ENCODE measurements around the gene SLC18A2.

The SLC18A2 gene

GRCh38 chr10:117316701-117317100 is 75.8 kb downstream of the SLC18A2 start:
- no peak for DNase-seq
- no peak overlapping the region for H3K14ac ChIP-seq (ENCODE audit: low read length in 2 of 2)
- no peak overlapping the region for H2BK12ac ChIP-seq (ENCODE audit: low read length in 2 of 2)
- no peak overlapping the region for H4K8ac ChIP-seq (ENCODE audit: low read length)
- H3K27ac ChIP-seq (ENCODE audit: low read length, poor library complexity, severe bottlenecking): no peak overlapping the region
- no peak overlapping the region for H3K4me3 ChIP-seq (ENCODE audit: insufficient read depth in 1 of 2, low read depth in 1 of 2, low read length in 2 of 2)
- no peak overlapping the region for H3K9ac ChIP-seq (ENCODE audit: low read length)
- H2BK5ac ChIP-seq (ENCODE audit: low read depth, low read length, poor library complexity, severe bottlenecking): no peak overlapping the region
- H2AK5ac ChIP-seq (ENCODE audit: low read length, severe bottlenecking): no peak overlapping the region
- H2AFZ ChIP-seq (ENCODE audit: low read depth, low read length): no peak overlapping the region
- H3K18ac ChIP-seq (ENCODE audit: low read depth in 1 of 2, low read length in 2 of 2): no peak overlapping the region
- no peak overlapping the region for H3K4me2 ChIP-seq (ENCODE audit: low read length, poor library complexity, severe bottlenecking)
- peaks cover 0 to 43% of the 10 kb centered on the region in 2 experiments for H3K36me3 ChIP-seq (ENCODE audit: control insufficient read depth in 1 of 2, insufficient read depth in 2 of 2, low read depth in 1 of 2, low read length in 2 of 2)
- no peak overlapping the region for H2BK15ac ChIP-seq (ENCODE audit: low read depth, poor library complexity, severe bottlenecking)
- H4K91ac ChIP-seq (ENCODE audit: low read length): no peak overlapping the region
- H3K27me3 ChIP-seq (ENCODE audit: control insufficient read depth in 1 of 2, insufficient read depth in 1 of 2, low read length in 2 of 2): no peaks in the 10 kb centered on the region
- H3K23ac ChIP-seq (ENCODE audit: low read length in 2 of 2): no peak overlapping the region
- H2BK120ac ChIP-seq (ENCODE audit: low read depth, low read length): no peak overlapping the region
- H3K4me1 ChIP-seq (ENCODE audit: control insufficient read depth, insufficient read depth, low read depth, low read length): no peaks in the 10 kb centered on the region
- 100% methylated on average over 1 of the region's 2 CpGs for WGBS
- no peaks in the 10 kb centered on the region for H3K9me3 ChIP-seq (ENCODE audit: control insufficient read depth, low read length)
- peaks cover 12% of the 10 kb centered on the region for H3K79me1 ChIP-seq (replicated peaks; ENCODE audit: low read length, poor library complexity, severe bottlenecking)
- no peak overlapping the region for H3K4ac ChIP-seq (ENCODE audit: low read depth in 1 of 2, low read length in 2 of 2)

- Histone ChIP-seq H3K36me3 (ENCODE audit: control insufficient read depth in 1 of 2, insufficient read depth in 2 of 2, low read depth in 1 of 2, low read length in 2 of 2) (peaks cover 0 to 29% of the 10 kb centered on the region in 2 experiments), H2AK5ac (ENCODE audit: low read length, severe bottlenecking) (no peak overlapping the region), H3K4me1 (ENCODE audit: control insufficient read depth, insufficient read depth, low read depth, low read length) (peaks cover 2% of the 10 kb centered on the region), H2BK15ac (ENCODE audit: low read depth, poor library complexity, severe bottlenecking) (no peak overlapping the region), H3K9me3 (ENCODE audit: control insufficient read depth, low read length) (no peaks in the 10 kb centered on the region), H4K91ac (ENCODE audit: low read length) (no peak overlapping the region), H3K23ac (ENCODE audit: low read length in 2 of 2) (no peak overlapping the region), H3K14ac (ENCODE audit: low read length in 2 of 2) (no peak overlapping the region), H3K27ac (ENCODE audit: low read length, poor library complexity, severe bottlenecking) (no peak overlapping the region), H2AFZ (ENCODE audit: low read depth, low read length) (no peak overlapping the region), H3K27me3 (ENCODE audit: control insufficient read depth in 1 of 2, insufficient read depth in 1 of 2, low read length in 2 of 2) (no peaks in the 10 kb centered on the region), H3K9ac (ENCODE audit: low read length) (no peak overlapping the region), H3K4ac (ENCODE audit: low read depth in 1 of 2, low read length in 2 of 2) (no peak overlapping the region), H3K4me3 (ENCODE audit: insufficient read depth in 1 of 2, low read depth in 1 of 2, low read length in 2 of 2) (no peak overlapping the region), H2BK12ac (ENCODE audit: low read length in 2 of 2) (no peak overlapping the region), H2BK120ac (ENCODE audit: low read depth, low read length) (no peak overlapping the region), H3K18ac (ENCODE audit: low read depth in 1 of 2, low read length in 2 of 2) (no peak overlapping the region), H4K8ac (ENCODE audit: low read length) (no peak overlapping the region), H3K4me2 (ENCODE audit: low read length, poor library complexity, severe bottlenecking) (no peak overlapping the region), H3K79me1 (replicated peaks; ENCODE audit: low read length, poor library complexity, severe bottlenecking) (peaks cover 10% of the 10 kb centered on the region), H2BK5ac (ENCODE audit: low read depth, low read length, poor library complexity, severe bottlenecking) (no peak overlapping the region)
- DNase-seq: no peak
These were observed 78.0 kb downstream of the SLC18A2 start for GRCh38 chr10:117318909-117319308.

- Histone ChIP-seq H3K9ac (ENCODE audit: low read length) (no peak overlapping the region), H3K27ac (ENCODE audit: low read length, poor library complexity, severe bottlenecking) (no peak overlapping the region), H4K91ac (ENCODE audit: low read length) (no peak overlapping the region), H2BK15ac (ENCODE audit: low read depth, poor library complexity, severe bottlenecking) (no peak overlapping the region), H2AFZ (ENCODE audit: low read depth, low read length) (no peak overlapping the region), H3K14ac (ENCODE audit: low read length in 2 of 2) (no peak overlapping the region), H3K9me3 (ENCODE audit: control insufficient read depth, low read length) (no peaks in the 10 kb centered on the region), H2BK5ac (ENCODE audit: low read depth, low read length, poor library complexity, severe bottlenecking) (no peak overlapping the region), H3K4me1 (ENCODE audit: control insufficient read depth, insufficient read depth, low read depth, low read length) (peaks cover 2% of the 10 kb centered on the region), H2BK12ac (ENCODE audit: low read length in 2 of 2) (no peak overlapping the region), H3K23ac (ENCODE audit: low read length in 2 of 2) (no peak overlapping the region), H3K27me3 (ENCODE audit: control insufficient read depth in 1 of 2, insufficient read depth in 1 of 2, low read length in 2 of 2) (no peaks in the 10 kb centered on the region), H3K4ac (ENCODE audit: low read depth in 1 of 2, low read length in 2 of 2) (no peak overlapping the region), H2BK120ac (ENCODE audit: low read depth, low read length) (no peak overlapping the region), H2AK5ac (ENCODE audit: low read length, severe bottlenecking) (no peak overlapping the region), H3K4me3 (ENCODE audit: insufficient read depth in 1 of 2, low read depth in 1 of 2, low read length in 2 of 2) (no peak overlapping the region), H3K79me1 (replicated peaks; ENCODE audit: low read length, poor library complexity, severe bottlenecking) (peaks cover 13% of the 10 kb centered on the region), H3K36me3 (ENCODE audit: control insufficient read depth in 1 of 2, insufficient read depth in 2 of 2, low read depth in 1 of 2, low read length in 2 of 2) (peaks cover 0 to 18% of the 10 kb centered on the region in 2 experiments), H4K8ac (ENCODE audit: low read length) (no peak overlapping the region), H3K18ac (ENCODE audit: low read depth in 1 of 2, low read length in 2 of 2) (no peak overlapping the region), H3K4me2 (ENCODE audit: low read length, poor library complexity, severe bottlenecking) (no peak overlapping the region)
- DNase-seq: peak; percentile 31
- WGBS: no CpG with 5 or more reads among the region's 1 CpG
These were observed 79.2 kb downstream of the SLC18A2 start for GRCh38 chr10:117320050-117320665.

GRCh38 chr10:117322260-117322659 is 81.3 kb downstream of the SLC18A2 start:
- Histone ChIP-seq H3K4ac (ENCODE audit: low read depth in 1 of 2, low read length in 2 of 2) (no peak overlapping the region), H3K4me1 (ENCODE audit: control insufficient read depth, insufficient read depth, low read depth, low read length) (peaks cover 2% of the 10 kb centered on the region), H3K27ac (ENCODE audit: low read length, poor library complexity, severe bottlenecking) (peak overlapping the region; percentile 40), H3K18ac (ENCODE audit: low read depth in 1 of 2, low read length in 2 of 2) (no peak overlapping the region), H4K91ac (ENCODE audit: low read length) (no peak overlapping the region), H3K9ac (ENCODE audit: low read length) (no peak overlapping the region), H2AK5ac (ENCODE audit: low read length, severe bottlenecking) (no peak overlapping the region), H2BK5ac (ENCODE audit: low read depth, low read length, poor library complexity, severe bottlenecking) (no peak overlapping the region), H3K27me3 (ENCODE audit: control insufficient read depth in 1 of 2, insufficient read depth in 1 of 2, low read length in 2 of 2) (no peaks in the 10 kb centered on the region), H3K4me3 (ENCODE audit: insufficient read depth in 1 of 2, low read depth in 1 of 2, low read length in 2 of 2) (no peak overlapping the region), H2AFZ (ENCODE audit: low read depth, low read length) (no peak overlapping the region), H2BK12ac (ENCODE audit: low read length in 2 of 2) (no peak overlapping the region), H2BK15ac (ENCODE audit: low read depth, poor library complexity, severe bottlenecking) (no peak overlapping the region), H3K23ac (ENCODE audit: low read length in 2 of 2) (no peak overlapping the region), H3K9me3 (ENCODE audit: control insufficient read depth, low read length) (no peaks in the 10 kb centered on the region), H4K8ac (ENCODE audit: low read length) (no peak overlapping the region), H3K4me2 (ENCODE audit: low read length, poor library complexity, severe bottlenecking) (peak overlapping the region; percentile 21), H2BK120ac (ENCODE audit: low read depth, low read length) (no peak overlapping the region), H3K14ac (ENCODE audit: low read length in 2 of 2) (no peak overlapping the region), H3K79me1 (replicated peaks; ENCODE audit: low read length, poor library complexity, severe bottlenecking) (peaks cover 11% of the 10 kb centered on the region), H3K36me3 (ENCODE audit: control insufficient read depth in 1 of 2, insufficient read depth in 2 of 2, low read depth in 1 of 2, low read length in 2 of 2) (peaks cover 0 to 26% of the 10 kb centered on the region in 2 experiments)
- 54% methylated on average over 3 of the region's 4 CpGs for WGBS
- DNase-seq: peak; percentile 80
